ENCODE results near the gene IL13.
"Not testable (repeated sequence)": the region's sequence is repeated elsewhere in the genome, so short reads cannot be mapped to it uniquely, and the experiment has no call there.

IL13 gene

GRCh38 chr5:132657676-132658380, at the start of gene IL13:
Gene IL13 (plus strand): TSS chr5:132658173. CDS start chr5:132658187, 14 bp downstream.
- no peak for DNase-seq

GRCh38 chr5:132611965-132612364, 46.0 kb upstream of the IL13 start:
- no peak for DNase-seq

GRCh38 chr5:132612846-132613245, 45.1 kb upstream of the IL13 start:
- DNase-seq: no peak

- no peak for DNase-seq
Measured at GRCh38 chr5:132621699-132622098, 36.3 kb upstream of the IL13 start.

- no peak for DNase-seq
Measured at GRCh38 chr5:132622608-132623007, 35.4 kb upstream of the IL13 start.

- no peak for DNase-seq
Measured at GRCh38 chr5:132627470-132627869, 30.5 kb upstream of the IL13 start.

- no peak for DNase-seq
Measured at GRCh38 chr5:132628814-132629213, 29.2 kb upstream of the IL13 start.

GRCh38 chr5:132629230-132629944, 28.6 kb upstream of the IL13 start:
- no peak for DNase-seq

GRCh38 chr5:132633587-132633986, 24.4 kb upstream of the IL13 start:
- not testable (repeated sequence) for DNase-seq

GRCh38 chr5:132635873-132636272, 22.1 kb upstream of the IL13 start:
- no peak for DNase-seq

GRCh38 chr5:132637241-132637640, 20.7 kb upstream of the IL13 start:
- DNase-seq: no peak

GRCh38 chr5:132639706-132640130, 18.3 kb upstream of the IL13 start:
- DNase-seq: no peak

- DNase-seq: no peak
Measured at GRCh38 chr5:132640613-132641012, 17.4 kb upstream of the IL13 start.

GRCh38 chr5:132641241-132641723, 16.7 kb upstream of the IL13 start:
- DNase-seq: no peak

- no peak for DNase-seq
Measured at GRCh38 chr5:132641841-132642240, 16.1 kb upstream of the IL13 start.

GRCh38 chr5:132644177-132644576, 13.8 kb upstream of the IL13 start:
- DNase-seq: no peak

- no peak for DNase-seq
Measured at GRCh38 chr5:132646583-132647266, 11.2 kb upstream of the IL13 start.

- no peak for DNase-seq
Measured at GRCh38 chr5:132647473-132647872, 10.5 kb upstream of the IL13 start.

GRCh38 chr5:132648355-132648754, 9.6 kb upstream of the IL13 start:
- DNase-seq: no peak

- DNase-seq: no peak
Measured at GRCh38 chr5:132651838-132652469, 6.0 kb upstream of the IL13 start.

GRCh38 chr5:132653716-132654115, 4.3 kb upstream of the IL13 start:
- DNase-seq: no peak

GRCh38 chr5:132655821-132656773, 1.9 kb upstream of the IL13 start:
- no peak for DNase-seq
